Ammon's horn (tissue), 1 donor: ENCODE measurements around the gene SCN11A.
"Not testable (repeated sequence)": the region's sequence is repeated elsewhere in the genome, so short reads cannot be mapped to it uniquely, and the experiment has no call there.

Source experiments
- DNase-seq: peaks from one replicate; pipeline ENCODE4 v3.0.0-alpha.2; 2016; ENCODE audit warnings: low spot score

SCN11A gene

GRCh38 chr3:39065197-39065596 is 13.5 kb upstream of the SCN11A start:
- peak; percentile 69 for DNase-seq

GRCh38 chr3:39064646-39065045 is 12.9 kb upstream of the SCN11A start:
- no peak for DNase-seq

- no peak for DNase-seq
Observed at GRCh38 chr3:39063143-39063542, 11.4 kb upstream of the SCN11A start.

GRCh38 chr3:39062180-39062579 is 10.4 kb upstream of the SCN11A start:
- DNase-seq: no peak

GRCh38 chr3:39061228-39061627 is 9.5 kb upstream of the SCN11A start:
- not testable (repeated sequence) for DNase-seq

- no peak for DNase-seq
Observed at GRCh38 chr3:39056151-39056550, 4.4 kb upstream of the SCN11A start.

- DNase-seq: no peak
Observed at GRCh38 chr3:39053696-39054095, 2.0 kb upstream of the SCN11A start.

GRCh38 chr3:39052583-39052982 is 839 bp upstream of the SCN11A start:
- no peak for DNase-seq

GRCh38 chr3:39050029-39050428 is 1.7 kb downstream of the SCN11A start:
- DNase-seq: peak; percentile 62

GRCh38 chr3:39038165-39038564 is 13.6 kb downstream of the SCN11A start:
- DNase-seq: no peak

GRCh38 chr3:39029556-39029955 is 22.2 kb downstream of the SCN11A start:
- DNase-seq: no peak

GRCh38 chr3:39028546-39028945 is 23.2 kb downstream of the SCN11A start:
- peak; percentile 24 for DNase-seq

- peak; percentile 8 for DNase-seq
Observed at GRCh38 chr3:39025222-39025970, 26.3 kb downstream of the SCN11A start.

GRCh38 chr3:39024497-39024896 is 27.2 kb downstream of the SCN11A start:
- DNase-seq: no peak

GRCh38 chr3:39022286-39022630 is 29.5 kb downstream of the SCN11A start:
- no peak for DNase-seq

GRCh38 chr3:39021465-39022285 is 30.1 kb downstream of the SCN11A start:
- DNase-seq: no peak

- DNase-seq: no peak
Observed at GRCh38 chr3:39021029-39021428, 30.7 kb downstream of the SCN11A start.

- DNase-seq: no peak
Observed at GRCh38 chr3:39019299-39019698, 32.4 kb downstream of the SCN11A start.

- DNase-seq: no peak
Observed at GRCh38 chr3:39015418-39015817, 36.3 kb downstream of the SCN11A start.

GRCh38 chr3:39013921-39014509 is 37.7 kb downstream of the SCN11A start:
- no peak for DNase-seq

GRCh38 chr3:39013289-39013688 is 38.5 kb downstream of the SCN11A start:
- no peak for DNase-seq

- DNase-seq: peak; percentile 7
Observed at GRCh38 chr3:39011191-39011736, 40.5 kb downstream of the SCN11A start.

- DNase-seq: no peak
Observed at GRCh38 chr3:39005295-39005694, 46.4 kb downstream of the SCN11A start.
